ENCODE results near the gene SLC18A3. TPM values are rescaled to one million over a fixed set of nuclear protein-coding genes. Genes with fewer than 3 reads are reported as not detected.

SLC18A3 gene
- total and polyA plus RNA-seq, 7 experiments from 2014 or later: not detected

DNA sequence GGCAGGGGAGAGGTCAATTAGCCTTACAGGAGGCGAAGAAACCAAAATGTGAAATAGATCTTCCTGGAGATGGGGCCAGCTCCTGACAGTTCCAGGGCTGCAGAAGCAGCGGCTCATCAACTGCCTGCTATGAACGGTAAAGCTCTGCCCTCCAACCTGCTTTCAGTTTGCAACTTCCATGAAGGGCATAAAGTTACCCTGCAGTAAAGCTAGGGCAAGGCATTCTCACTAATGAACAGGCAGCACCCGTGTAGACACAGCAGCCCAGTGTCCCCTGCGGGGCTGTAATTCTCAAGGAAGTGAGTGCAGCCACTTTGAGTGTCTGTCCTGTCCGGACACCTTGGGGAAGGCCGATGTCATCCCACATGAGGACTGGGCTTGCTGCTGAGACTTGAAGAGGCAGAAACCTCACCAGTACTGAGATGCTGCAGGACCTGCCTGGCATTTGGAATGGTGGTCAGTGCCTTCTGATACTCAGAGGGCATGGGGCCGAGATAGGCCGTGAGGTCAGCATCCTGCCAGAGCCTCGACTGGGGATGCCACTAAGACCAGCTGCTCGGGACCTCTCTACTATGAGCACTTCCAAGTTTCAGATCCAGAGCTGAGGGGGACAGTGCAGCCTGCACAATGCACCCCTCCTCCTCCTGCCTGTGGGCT lies 43.3 kb downstream of the SLC18A3 start:
- ATAC-seq (no peak), DNase-seq (no peak)
- no peak overlapping the region for H3K27ac ChIP-seq (ENCODE audit: low read depth, low read length)
- no peak overlapping the region for H3K4me3 ChIP-seq (ENCODE audit: low read length)
- H3K36me3 Mint-ChIP-seq: no peaks in the 10 kb centered on the region
- peaks cover 0 to 19% (median 3%) of the 10 kb centered on the region in 7 donors for H3K4me1 Mint-ChIP-seq
- intact Hi-C loops (cut with micrococcal nuclease): no loop called here
- H3K4me1 ChIP-seq (ENCODE audit: control insufficient read depth in 2 of 2, insufficient read depth in 2 of 2, low read length in 2 of 2): no peaks in the 10 kb centered on the region
- no peaks in the 10 kb centered on the region for H3K27me3 ChIP-seq (ENCODE audit: control insufficient read depth in 2 of 2, insufficient read depth in 2 of 2, low read length in 2 of 2)
- peaks cover 0 to 16% (median 4%) of the 10 kb centered on the region in 11 donors for H3K9me3 Mint-ChIP-seq
- H3K27ac Mint-ChIP-seq: no peak overlapping the region
- no peaks in the 10 kb centered on the region for H3K9me3 ChIP-seq (ENCODE audit: control insufficient read depth in 2 of 3, low read length in 3 of 3)
- H3K27me3 Mint-ChIP-seq: peaks cover 0 to 51% (median 10%) of the 10 kb centered on the region in 5 donors
- H3K36me3 ChIP-seq (ENCODE audit: control insufficient read depth in 2 of 3, insufficient read depth in 3 of 3, low read length in 3 of 3): no peaks in the 10 kb centered on the region
- H3K4me3 Mint-ChIP-seq: no peak overlapping the region
- ChIA-PET CTCF (no interaction called here), POLR2A (no interaction called here)

DNA sequence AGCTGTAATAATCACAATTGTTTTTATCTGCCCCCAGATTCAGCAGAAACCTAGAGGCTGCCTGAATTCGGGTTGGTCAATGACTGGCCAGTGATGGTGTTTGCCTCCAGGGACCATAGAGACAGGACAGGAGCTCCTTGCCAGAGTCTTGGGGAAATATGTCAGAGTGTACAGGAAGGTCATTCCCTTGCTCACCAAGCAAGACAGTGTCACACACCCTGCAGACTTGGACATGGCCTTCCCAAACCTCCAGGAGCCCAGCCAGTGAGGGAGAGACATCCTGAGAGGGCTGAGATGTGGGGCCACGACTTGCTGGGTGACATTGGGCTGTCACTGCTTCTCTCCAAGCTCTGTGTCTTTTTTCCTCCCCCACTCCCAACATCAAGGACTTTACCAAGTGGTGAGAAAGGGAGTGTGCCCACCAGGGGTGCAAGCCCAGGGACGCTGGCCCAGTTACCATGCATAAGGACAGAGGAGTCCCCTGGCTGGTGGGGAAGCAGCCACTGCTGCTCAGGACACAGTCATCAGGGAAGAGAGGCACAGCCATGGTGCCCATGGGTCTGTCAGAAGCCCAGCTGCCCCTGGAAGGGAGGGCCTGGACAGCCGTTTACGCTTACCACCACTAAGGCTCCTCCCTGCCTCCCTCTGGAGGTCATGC lies 44.1 kb downstream of the SLC18A3 start:
- Histone ChIP-seq H3K27ac (ENCODE audit: low read depth, low read length) (no peak overlapping the region), H3K9me3 (ENCODE audit: control insufficient read depth in 2 of 3, low read length in 3 of 3) (peaks cover 0 to under 1% (median 0%) of the 10 kb centered on the region in 3 experiments), H3K4me3 (ENCODE audit: low read length) (no peak overlapping the region), H3K36me3 (ENCODE audit: control insufficient read depth in 2 of 3, insufficient read depth in 3 of 3, low read length in 3 of 3) (no peaks in the 10 kb centered on the region), H3K4me1 (ENCODE audit: control insufficient read depth in 2 of 2, insufficient read depth in 2 of 2, low read length in 2 of 2) (no peaks in the 10 kb centered on the region), H3K27me3 (ENCODE audit: control insufficient read depth in 2 of 2, insufficient read depth in 2 of 2, low read length in 2 of 2) (no peaks in the 10 kb centered on the region)
- Mint-ChIP-seq H3K9me3 (peaks cover 1 to 23% (median 8%) of the 10 kb centered on the region in 11 donors), H3K27me3 (peaks cover 0 to 53% (median 14%) of the 10 kb centered on the region in 5 donors), H3K4me3 (no peak overlapping the region), H3K36me3 (peaks cover 0 to 6% (median 4%) of the 10 kb centered on the region in 5 donors), H3K27ac (no peak overlapping the region), H3K4me1 (peaks cover 0 to 11% (median 2%) of the 10 kb centered on the region in 7 donors)
- POLR2A ChIA-PET: no interaction called here
- intact Hi-C loops (cut with micrococcal nuclease): no loop called here
- CTCF ChIA-PET: no interaction called here
- no peak for DNase-seq
- no peak for ATAC-seq

DNA sequence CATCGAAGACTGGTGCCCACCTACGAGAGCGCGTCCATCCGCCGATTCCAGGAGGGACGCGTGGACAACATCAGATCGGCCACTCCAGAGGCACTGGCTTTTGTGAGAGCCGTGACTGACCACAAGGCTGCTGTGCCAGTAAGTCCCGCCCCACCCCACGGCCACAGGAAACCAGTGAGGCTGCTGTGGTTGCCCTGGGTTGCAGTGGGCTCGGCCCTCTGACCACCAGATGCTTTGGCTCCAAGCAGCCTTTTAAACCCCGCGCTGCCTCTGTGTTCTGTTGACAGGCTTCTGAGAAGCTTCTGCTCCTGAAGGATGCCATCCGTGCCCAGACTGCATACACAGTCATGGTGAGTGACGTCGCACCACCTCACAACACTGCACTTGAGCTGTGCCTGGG lies 45.0 kb downstream of the SLC18A3 start:
- H3K27me3 Mint-ChIP-seq: peaks cover 0 to 51% (median 14%) of the 10 kb centered on the region in 5 donors
- H3K4me3 ChIP-seq (ENCODE audit: low read length): no peak overlapping the region
- ATAC-seq (no peak), DNase-seq (no peak)
- H3K36me3 Mint-ChIP-seq: peaks cover 0 to 8% (median 6%) of the 10 kb centered on the region in 5 donors
- no peaks in the 10 kb centered on the region for H3K27me3 ChIP-seq (ENCODE audit: control insufficient read depth in 2 of 2, insufficient read depth in 2 of 2, low read length in 2 of 2)
- H3K4me3 Mint-ChIP-seq: no peak overlapping the region
- H3K9me3 Mint-ChIP-seq: peaks cover 6 to 31% (median 13%) of the 10 kb centered on the region in 11 donors
- H3K36me3 ChIP-seq (ENCODE audit: control insufficient read depth in 2 of 3, insufficient read depth in 3 of 3, low read length in 3 of 3): no peaks in the 10 kb centered on the region
- peaks cover 0 to 3% (median 0%) of the 10 kb centered on the region in 3 experiments for H3K9me3 ChIP-seq (ENCODE audit: control insufficient read depth in 2 of 3, low read length in 3 of 3)
- no peak overlapping the region for H3K27ac Mint-ChIP-seq
- CTCF ChIA-PET: no interaction called here
- peaks cover 0 to 4% (median 0%) of the 10 kb centered on the region in 7 donors for H3K4me1 Mint-ChIP-seq
- no peak overlapping the region for H3K27ac ChIP-seq (ENCODE audit: low read depth, low read length)
- intact Hi-C loops (cut with micrococcal nuclease): no loop called here
- H3K4me1 ChIP-seq (ENCODE audit: control insufficient read depth in 2 of 2, insufficient read depth in 2 of 2, low read length in 2 of 2): no peaks in the 10 kb centered on the region
- POLR2A ChIA-PET: no interaction called here

DNA sequence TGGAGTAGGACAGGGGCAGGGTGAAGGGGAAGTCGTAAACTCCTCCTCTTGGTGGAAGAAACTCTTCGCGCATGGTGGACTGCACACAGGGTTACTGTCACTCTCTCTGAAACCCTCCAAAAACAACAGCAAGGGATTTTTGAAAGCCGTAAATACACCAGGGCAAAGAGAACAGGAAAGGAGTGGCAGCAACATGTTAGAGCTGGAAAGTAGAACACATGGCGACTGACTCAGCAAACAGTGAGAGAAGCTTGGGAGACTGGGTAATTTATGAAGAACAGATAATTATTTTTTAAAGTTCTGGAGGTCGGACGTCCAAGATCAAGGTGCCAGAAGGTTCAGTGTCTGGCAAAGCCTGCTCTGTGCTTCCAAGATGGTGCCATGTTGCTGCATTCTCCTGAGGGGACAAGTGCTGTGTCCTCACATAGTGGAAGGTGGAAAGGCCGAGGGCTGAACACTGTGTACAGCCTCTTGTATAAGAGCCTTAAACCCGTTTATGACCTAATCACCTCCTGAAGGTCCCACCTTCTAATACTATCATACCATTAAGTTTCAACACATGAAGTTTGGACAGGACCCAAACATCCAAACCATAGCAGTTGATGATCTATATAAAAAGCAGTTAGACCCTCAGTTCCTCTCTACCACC lies 46.9 kb downstream of the SLC18A3 start:
- Histone ChIP-seq H3K4me3 (ENCODE audit: low read length) (no peak overlapping the region), H3K27ac (ENCODE audit: low read depth, low read length) (no peak overlapping the region), H3K27me3 (ENCODE audit: control insufficient read depth in 2 of 2, insufficient read depth in 2 of 2, low read length in 2 of 2) (no peaks in the 10 kb centered on the region), H3K36me3 (ENCODE audit: control insufficient read depth in 2 of 3, insufficient read depth in 3 of 3, low read length in 3 of 3) (no peaks in the 10 kb centered on the region), H3K9me3 (ENCODE audit: control insufficient read depth in 2 of 3, low read length in 3 of 3) (peaks cover 0 to 3% (median 0%) of the 10 kb centered on the region in 3 experiments), H3K4me1 (ENCODE audit: control insufficient read depth in 2 of 2, insufficient read depth in 2 of 2, low read length in 2 of 2) (no peaks in the 10 kb centered on the region)
- H3K27ac Mint-ChIP-seq: no peak overlapping the region
- peaks cover 8 to 42% (median 13%) of the 10 kb centered on the region in 11 donors for H3K9me3 Mint-ChIP-seq
- no peaks in the 10 kb centered on the region for H3K4me1 Mint-ChIP-seq
- H3K4me3 Mint-ChIP-seq: no peak overlapping the region
- ATAC-seq (no peak), DNase-seq (no peak)
- intact Hi-C loops (cut with micrococcal nuclease): no loop called here
- H3K27me3 Mint-ChIP-seq: peaks cover 0 to 46% (median 16%) of the 10 kb centered on the region in 5 donors
- ChIA-PET POLR2A (no interaction called here), CTCF (no interaction called here)
- H3K36me3 Mint-ChIP-seq: peaks cover 0 to 8% (median 6%) of the 10 kb centered on the region in 5 donors

DNA sequence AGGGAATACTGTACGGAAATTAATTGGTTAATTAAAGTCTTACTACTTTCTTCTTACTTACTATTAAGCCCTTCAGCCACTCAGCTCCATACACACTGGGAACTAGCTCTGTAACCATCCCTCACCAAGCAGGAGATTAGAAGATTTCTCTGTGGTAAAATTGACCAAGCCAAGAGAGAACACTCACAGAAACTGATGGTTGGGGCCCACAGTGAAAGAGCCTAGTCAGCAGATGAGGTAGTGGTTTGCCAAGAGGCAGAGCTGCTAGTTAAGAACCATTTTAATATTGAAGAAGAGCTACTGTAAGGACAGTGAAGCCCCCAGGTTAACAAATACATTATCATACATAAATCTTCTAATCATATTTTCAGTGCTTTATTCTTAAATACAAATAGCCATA lies 47.5 kb downstream of the SLC18A3 start:
- Histone ChIP-seq H3K27ac (ENCODE audit: low read depth, low read length) (no peak overlapping the region), H3K9me3 (ENCODE audit: control insufficient read depth in 2 of 3, low read length in 3 of 3) (peaks cover 0 to 3% (median 0%) of the 10 kb centered on the region in 3 experiments), H3K4me1 (ENCODE audit: control insufficient read depth in 2 of 2, insufficient read depth in 2 of 2, low read length in 2 of 2) (no peaks in the 10 kb centered on the region), H3K27me3 (ENCODE audit: control insufficient read depth in 2 of 2, insufficient read depth in 2 of 2, low read length in 2 of 2) (no peaks in the 10 kb centered on the region), H3K4me3 (ENCODE audit: low read length) (no peak overlapping the region), H3K36me3 (ENCODE audit: control insufficient read depth in 2 of 3, insufficient read depth in 3 of 3, low read length in 3 of 3) (no peaks in the 10 kb centered on the region)
- Mint-ChIP-seq H3K4me3 (no peak overlapping the region), H3K4me1 (no peaks in the 10 kb centered on the region), H3K27ac (no peak overlapping the region), H3K27me3 (peaks cover 0 to 40% (median 14%) of the 10 kb centered on the region in 5 donors), H3K9me3 (peaks cover 8 to 42% (median 13%) of the 10 kb centered on the region in 11 donors), H3K36me3 (peaks cover 0 to 8% (median 6%) of the 10 kb centered on the region in 5 donors)
- no peak for ATAC-seq
- DNase-seq: no peak
- ChIA-PET POLR2A (no interaction called here), CTCF (no interaction called here)
- intact Hi-C loops (cut with micrococcal nuclease): no loop called here

DNA sequence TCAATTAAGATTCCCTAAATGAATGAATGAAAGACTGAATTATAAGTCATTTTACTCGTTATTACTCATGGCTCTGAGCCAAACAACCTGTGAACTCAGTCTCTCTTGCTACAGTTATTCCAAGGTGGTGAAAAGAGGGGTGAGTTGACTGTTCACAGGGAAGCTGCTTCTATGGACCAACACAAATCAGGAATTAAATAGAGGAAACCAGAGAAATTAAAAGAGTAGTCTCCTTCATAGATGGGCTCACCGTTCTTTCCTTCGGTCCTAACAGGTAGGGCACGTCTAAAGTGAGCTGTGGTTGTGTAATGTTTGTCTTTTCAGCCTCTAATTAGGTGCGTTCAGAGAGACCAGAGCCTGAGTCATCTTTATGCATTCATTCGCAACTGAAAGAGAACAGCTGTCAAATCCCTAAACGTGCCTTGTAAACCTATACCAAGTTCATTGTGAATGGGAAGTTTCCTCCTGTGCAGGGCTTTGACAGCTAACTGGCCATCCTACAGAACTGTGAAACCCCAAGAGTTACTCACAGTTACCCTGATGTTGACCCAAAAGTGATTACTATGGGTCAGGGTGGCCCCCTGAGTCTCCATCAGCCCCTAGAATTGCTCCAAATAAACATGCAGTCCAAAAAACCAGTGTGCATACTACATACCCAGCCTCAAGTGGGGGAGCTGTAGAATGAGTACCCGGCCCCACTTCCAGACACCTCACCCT lies 51.2 kb downstream of the SLC18A3 start:
- Histone ChIP-seq H3K36me3 (ENCODE audit: control insufficient read depth in 2 of 3, insufficient read depth in 3 of 3, low read length in 3 of 3) (no peaks in the 10 kb centered on the region), H3K4me1 (ENCODE audit: control insufficient read depth in 2 of 2, insufficient read depth in 2 of 2, low read length in 2 of 2) (no peaks in the 10 kb centered on the region), H3K27ac (ENCODE audit: low read depth, low read length) (no peak overlapping the region), H3K9me3 (ENCODE audit: control insufficient read depth in 2 of 3, low read length in 3 of 3) (peaks cover 0 to 3% (median 0%) of the 10 kb centered on the region in 3 experiments), H3K27me3 (ENCODE audit: control insufficient read depth in 2 of 2, insufficient read depth in 2 of 2, low read length in 2 of 2) (no peaks in the 10 kb centered on the region), H3K4me3 (ENCODE audit: low read length) (no peak overlapping the region)
- H3K4me3 Mint-ChIP-seq: no peak overlapping the region
- peaks cover 0 to 23% (median 9%) of the 10 kb centered on the region in 5 donors for H3K27me3 Mint-ChIP-seq
- intact Hi-C loops (cut with micrococcal nuclease): no loop called here
- POLR2A ChIA-PET: no interaction called here
- ATAC-seq (no peak), DNase-seq (no peak)
- CTCF ChIA-PET: no interaction called here
- no peaks in the 10 kb centered on the region for H3K4me1 Mint-ChIP-seq
- H3K27ac Mint-ChIP-seq: no peak overlapping the region
- H3K9me3 Mint-ChIP-seq: peaks cover 8 to 40% (median 13%) of the 10 kb centered on the region in 11 donors
- peaks cover 0 to 8% (median 6%) of the 10 kb centered on the region in 5 donors for H3K36me3 Mint-ChIP-seq

Measured in naive thymus-derived CD4-positive, alpha-beta T cell (primary cell).